Glutamatergic neuron (in vitro differentiated cells): Measurements from ENCODE around the gene NEB. TPM values are rescaled to one million over a fixed set of nuclear protein-coding genes. Genes with fewer than 3 reads are reported as not detected.
"Not testable (repeated sequence)": the region's sequence is repeated elsewhere in the genome, so short reads cannot be mapped to it uniquely, and the experiment has no call there.

Source experiments
- DNase-seq: peaks from one replicate; pipeline ENCODE4 v3.0.0; 2022
- H3K27ac Mint-ChIP-seq: one replicate; pipeline ENCODE4 v1.8.0; 2020; ENCODE audit warnings: mild to moderate bottlenecking, mixed read lengths, inconsistent platforms; ENCODE audit not compliant: unreplicated experiment
- H3K27me3 Mint-ChIP-seq: one replicate; pipeline ENCODE4 v1.8.0; 2020; ENCODE audit warnings: mild to moderate bottlenecking, moderate library complexity, mixed read lengths, inconsistent platforms; ENCODE audit not compliant: unreplicated experiment
- H3K36me3 Mint-ChIP-seq: one replicate; pipeline ENCODE4 v1.8.0; 2020; ENCODE audit warnings: mild to moderate bottlenecking, mixed read lengths, inconsistent platforms; ENCODE audit not compliant: unreplicated experiment
- H3K4me1 Mint-ChIP-seq: one replicate; pipeline ENCODE4 v1.8.0; 2020; ENCODE audit warnings: mild to moderate bottlenecking, low read depth, mixed read lengths, inconsistent platforms; ENCODE audit not compliant: unreplicated experiment
- H3K4me3 Mint-ChIP-seq: one replicate; pipeline ENCODE4 v1.8.0; 2020; ENCODE audit warnings: mild to moderate bottlenecking, mixed read lengths, inconsistent platforms; ENCODE audit not compliant: unreplicated experiment
- H3K9me3 Mint-ChIP-seq: one replicate; pipeline ENCODE4 v1.8.0; 2020; ENCODE audit warnings: mild to moderate bottlenecking, moderate library complexity, mixed read lengths, inconsistent platforms; ENCODE audit not compliant: unreplicated experiment
- total RNA-seq: library from RNA; stranded (reverse); fragmentation: NEBNext Ultra II Directional; extraction: Animal tissue kit (Norgen Biotek cat#: 25700); gene quantifications from one replicate; pipeline ENCODE4 v1.2.1, GENCODE V29; 2021; ENCODE audit not compliant: unreplicated experiment
- TF ChIP-seq, protein P1 (sequence below): fragments of 200-600 bp; sonication (generic); IDR thresholded peaks from one replicate; pipeline ENCODE4 v1.5.0; 2021; ENCODE audit not compliant: partially characterized antibody, unreplicated experiment

NEB gene
- total RNA-seq, 1 donor from 2014 or later: 0.59 TPM

- H3K27ac Mint-ChIP-seq: no peak overlapping the region
- H3K27me3 Mint-ChIP-seq: no peaks in the 10 kb centered on the region
- TF ChIP-seq, protein P1, sequence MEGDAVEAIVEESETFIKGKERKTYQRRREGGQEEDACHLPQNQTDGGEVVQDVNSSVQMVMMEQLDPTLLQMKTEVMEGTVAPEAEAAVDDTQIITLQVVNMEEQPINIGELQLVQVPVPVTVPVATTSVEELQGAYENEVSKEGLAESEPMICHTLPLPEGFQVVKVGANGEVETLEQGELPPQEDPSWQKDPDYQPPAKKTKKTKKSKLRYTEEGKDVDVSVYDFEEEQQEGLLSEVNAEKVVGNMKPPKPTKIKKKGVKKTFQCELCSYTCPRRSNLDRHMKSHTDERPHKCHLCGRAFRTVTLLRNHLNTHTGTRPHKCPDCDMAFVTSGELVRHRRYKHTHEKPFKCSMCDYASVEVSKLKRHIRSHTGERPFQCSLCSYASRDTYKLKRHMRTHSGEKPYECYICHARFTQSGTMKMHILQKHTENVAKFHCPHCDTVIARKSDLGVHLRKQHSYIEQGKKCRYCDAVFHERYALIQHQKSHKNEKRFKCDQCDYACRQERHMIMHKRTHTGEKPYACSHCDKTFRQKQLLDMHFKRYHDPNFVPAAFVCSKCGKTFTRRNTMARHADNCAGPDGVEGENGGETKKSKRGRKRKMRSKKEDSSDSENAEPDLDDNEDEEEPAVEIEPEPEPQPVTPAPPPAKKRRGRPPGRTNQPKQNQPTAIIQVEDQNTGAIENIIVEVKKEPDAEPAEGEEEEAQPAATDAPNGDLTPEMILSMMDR: no peak
- no peak for DNase-seq
- H3K36me3 Mint-ChIP-seq: no peaks in the 10 kb centered on the region
- no peaks in the 10 kb centered on the region for H3K4me1 Mint-ChIP-seq
- no peak overlapping the region for H3K4me3 Mint-ChIP-seq
- H3K9me3 Mint-ChIP-seq: no peaks in the 10 kb centered on the region
Measured at GRCh38 chr2:151650456-151650855, 83.8 kb downstream of the NEB start.

DNA sequence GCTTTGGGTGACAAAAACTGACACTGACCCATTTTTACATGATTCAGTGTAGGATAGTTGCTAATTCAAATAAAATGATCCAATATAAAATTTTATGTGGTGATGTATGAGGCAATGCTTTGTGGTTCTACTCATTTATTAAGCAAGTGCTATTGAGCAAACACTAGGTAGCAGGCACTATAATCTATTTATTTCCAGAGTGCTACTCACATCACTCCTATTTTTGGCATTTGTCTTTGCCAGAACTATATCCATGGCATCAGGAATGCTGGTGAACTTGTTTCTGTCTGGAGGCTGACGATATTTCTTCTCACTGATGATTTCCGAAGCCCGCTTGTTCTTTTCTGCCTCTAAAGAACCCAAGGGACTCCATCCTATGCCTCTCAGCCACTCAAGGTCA, 84.3 kb downstream of the NEB start:
- H3K27ac Mint-ChIP-seq: no peak overlapping the region
- no peak overlapping the region for H3K4me3 Mint-ChIP-seq
- no peaks in the 10 kb centered on the region for H3K4me1 Mint-ChIP-seq
- no peaks in the 10 kb centered on the region for H3K27me3 Mint-ChIP-seq
- H3K9me3 Mint-ChIP-seq: no peaks in the 10 kb centered on the region
- H3K36me3 Mint-ChIP-seq: no peaks in the 10 kb centered on the region
- TF ChIP-seq, protein P1: no peak
- DNase-seq: no peak

GRCh38 chr2:151649400-151649799, 84.9 kb downstream of the NEB start:
- Mint-ChIP-seq H3K4me1 (no peaks in the 10 kb centered on the region), H3K27ac (no peak overlapping the region), H3K27me3 (no peaks in the 10 kb centered on the region), H3K4me3 (no peak overlapping the region), H3K9me3 (no peaks in the 10 kb centered on the region), H3K36me3 (no peaks in the 10 kb centered on the region)
- TF ChIP-seq, protein P1: no peak
- DNase-seq: no peak

GRCh38 chr2:151646512-151646911, 87.8 kb downstream of the NEB start:
- H3K9me3 Mint-ChIP-seq, H3K4me1 Mint-ChIP-seq, H3K27me3 Mint-ChIP-seq, H3K4me3 Mint-ChIP-seq, DNase-seq, H3K27ac Mint-ChIP-seq, H3K36me3 Mint-ChIP-seq: not testable (repeated sequence)

DNA sequence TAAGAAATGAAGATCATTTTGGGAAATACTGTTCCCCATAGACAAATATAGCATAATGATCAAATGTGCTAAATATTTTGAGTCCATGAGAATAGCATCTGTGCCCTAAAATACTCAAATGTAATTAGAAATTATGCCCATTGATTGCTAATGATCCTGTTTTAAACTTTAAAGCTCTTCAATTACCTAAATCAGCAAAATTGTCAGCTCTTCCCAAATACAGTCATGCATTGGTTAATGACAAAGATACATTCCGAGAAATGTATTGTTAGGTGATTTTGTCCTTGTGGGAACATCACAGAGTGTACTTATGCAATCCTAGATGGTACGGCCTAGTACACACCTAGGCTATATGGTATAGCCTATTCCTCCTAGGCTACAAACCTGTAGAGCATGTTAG, 89.7 kb downstream of the NEB start:
- H3K27ac Mint-ChIP-seq: no peak overlapping the region
- TF ChIP-seq, protein P1: no peak
- H3K27me3 Mint-ChIP-seq: no peaks in the 10 kb centered on the region
- DNase-seq: no peak
- no peaks in the 10 kb centered on the region for H3K4me1 Mint-ChIP-seq
- no peaks in the 10 kb centered on the region for H3K36me3 Mint-ChIP-seq
- H3K4me3 Mint-ChIP-seq: no peak overlapping the region
- H3K9me3 Mint-ChIP-seq: no peaks in the 10 kb centered on the region

- not testable (repeated sequence) for H3K36me3 Mint-ChIP-seq, H3K27ac Mint-ChIP-seq, H3K4me3 Mint-ChIP-seq, H3K9me3 Mint-ChIP-seq, DNase-seq, H3K27me3 Mint-ChIP-seq, H3K4me1 Mint-ChIP-seq
Measured at GRCh38 chr2:151641895-151642294, 92.4 kb downstream of the NEB start.
